Measurements from ENCODE around the gene MLIP. TPM values are rescaled to one million over a fixed set of nuclear protein-coding genes. Genes with fewer than 3 reads are reported as not detected.
"Not testable (repeated sequence)": the region's sequence is repeated elsewhere in the genome, so short reads cannot be mapped to it uniquely, and the experiment has no call there.

MLIP gene
- total RNA-seq, 4 donors from 2014 or later, result 182 to 383 (median 296) TPM

DNA sequence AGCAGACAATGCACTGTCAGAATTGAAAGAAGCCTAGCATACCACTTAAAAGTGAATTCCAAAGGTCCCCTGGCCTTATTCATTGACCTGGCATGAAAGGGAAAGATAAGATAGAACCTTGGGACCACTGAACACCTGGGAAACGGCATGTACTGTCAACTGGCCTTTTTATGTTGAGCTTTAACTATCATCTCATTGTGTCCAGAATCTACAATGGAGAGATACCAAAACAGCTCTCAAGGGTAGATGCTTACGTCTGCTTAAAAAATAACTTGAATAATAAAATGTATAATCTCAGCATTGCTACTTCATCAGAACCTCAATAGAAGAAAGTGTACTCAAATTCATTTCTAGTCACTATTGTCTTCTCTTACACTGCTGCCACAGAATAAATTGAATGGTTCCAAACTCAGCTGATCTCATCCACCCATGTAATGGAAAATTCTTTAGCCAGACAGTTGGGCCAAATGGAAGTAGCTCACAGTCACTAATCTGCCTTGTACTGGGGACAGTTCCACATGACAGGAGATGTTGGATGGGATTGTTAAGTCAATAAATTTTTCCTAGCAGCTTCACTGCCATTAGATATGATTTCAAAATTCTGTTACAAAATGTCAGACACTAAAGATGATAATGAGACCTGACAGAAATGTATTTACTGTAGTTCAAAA is 93.8 kb downstream of the MLIP start:
- WGBS, 2 donors, result 50 to 57% methylated on average over 2 of the region's 2 CpGs
- DNase-seq (ENCODE audit: low spot score in 2 of 2), result no peak
- Histone ChIP-seq H3K4me1 (no peaks in the 10 kb centered on the region), H3K27me3 (no peaks in the 10 kb centered on the region), H3K27ac (no peak overlapping the region), H3K36me3 (no peaks in the 10 kb centered on the region), H3K9me3 (no peaks in the 10 kb centered on the region), H3K4me3 (no peak overlapping the region)
- TF ChIP-seq, protein P1, sequence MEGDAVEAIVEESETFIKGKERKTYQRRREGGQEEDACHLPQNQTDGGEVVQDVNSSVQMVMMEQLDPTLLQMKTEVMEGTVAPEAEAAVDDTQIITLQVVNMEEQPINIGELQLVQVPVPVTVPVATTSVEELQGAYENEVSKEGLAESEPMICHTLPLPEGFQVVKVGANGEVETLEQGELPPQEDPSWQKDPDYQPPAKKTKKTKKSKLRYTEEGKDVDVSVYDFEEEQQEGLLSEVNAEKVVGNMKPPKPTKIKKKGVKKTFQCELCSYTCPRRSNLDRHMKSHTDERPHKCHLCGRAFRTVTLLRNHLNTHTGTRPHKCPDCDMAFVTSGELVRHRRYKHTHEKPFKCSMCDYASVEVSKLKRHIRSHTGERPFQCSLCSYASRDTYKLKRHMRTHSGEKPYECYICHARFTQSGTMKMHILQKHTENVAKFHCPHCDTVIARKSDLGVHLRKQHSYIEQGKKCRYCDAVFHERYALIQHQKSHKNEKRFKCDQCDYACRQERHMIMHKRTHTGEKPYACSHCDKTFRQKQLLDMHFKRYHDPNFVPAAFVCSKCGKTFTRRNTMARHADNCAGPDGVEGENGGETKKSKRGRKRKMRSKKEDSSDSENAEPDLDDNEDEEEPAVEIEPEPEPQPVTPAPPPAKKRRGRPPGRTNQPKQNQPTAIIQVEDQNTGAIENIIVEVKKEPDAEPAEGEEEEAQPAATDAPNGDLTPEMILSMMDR (IDR thresholded peaks at IDR 0.05), result no peak
- TF ChIP-seq POLR2A (IDR thresholded peaks at IDR 0.05) (no peak), EP300 (IDR thresholded peaks at IDR 0.05) (peak in 1 of 2 donors; percentile 20)

DNA sequence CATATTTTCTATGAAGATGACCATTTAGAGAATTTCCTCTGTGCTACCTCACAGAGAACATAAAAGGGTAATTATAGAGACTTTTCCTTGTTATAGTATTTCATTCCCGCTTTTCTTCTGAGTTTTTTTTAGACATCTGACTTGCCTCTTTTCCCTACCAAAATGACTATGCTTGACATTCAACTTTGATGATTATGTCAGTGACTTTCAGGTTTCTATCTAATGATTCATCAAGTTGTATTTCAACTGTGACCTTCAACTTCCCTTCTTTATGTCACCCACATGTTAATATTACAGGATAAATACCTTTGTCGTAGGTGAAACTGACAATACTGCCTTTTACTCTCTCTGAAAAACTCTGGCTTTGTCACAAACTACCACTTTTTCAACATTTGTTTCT is 95.3 kb downstream of the MLIP start:
- H3K36me3 ChIP-seq, result no peaks in the 10 kb centered on the region
- TF ChIP-seq, protein P1 (IDR thresholded peaks at IDR 0.05), result no peak
- TF ChIP-seq EP300 (IDR thresholded peaks at IDR 0.05), result no peak
- TF ChIP-seq POLR2A (IDR thresholded peaks at IDR 0.05), result no peak
- 78 to 82% methylated on average over 2 of the region's 2 CpGs for WGBS, 2 donors
- H3K9me3 ChIP-seq, result no peaks in the 10 kb centered on the region
- no peak overlapping the region for H3K4me3 ChIP-seq
- H3K4me1 ChIP-seq, result no peaks in the 10 kb centered on the region
- no peaks in the 10 kb centered on the region for H3K27me3 ChIP-seq
- no peak for DNase-seq (ENCODE audit: low spot score in 2 of 2)
- no peak overlapping the region for H3K27ac ChIP-seq

DNA sequence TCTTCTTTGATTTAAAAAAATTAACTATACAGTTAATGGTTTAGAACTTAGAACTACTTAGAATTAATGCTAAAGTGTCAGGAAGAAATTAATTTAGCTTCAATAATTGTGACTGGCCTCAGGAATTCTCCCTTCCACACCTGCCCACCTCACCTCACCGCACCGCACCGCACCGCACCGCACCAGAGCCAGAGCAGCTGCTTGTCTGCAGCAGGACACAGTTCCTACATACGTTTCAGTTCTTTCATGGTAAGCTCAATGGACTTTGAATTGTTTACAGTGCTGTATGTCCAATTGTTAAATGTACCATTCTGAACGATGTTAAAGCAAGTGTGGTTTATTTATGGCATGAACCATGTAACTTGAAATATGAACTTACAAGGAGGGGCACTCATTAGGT is 98.7 kb downstream of the MLIP start:
- not testable (repeated sequence) for H3K27me3 ChIP-seq; H3K36me3 ChIP-seq; H3K4me1 ChIP-seq; H3K27ac ChIP-seq; DNase-seq (ENCODE audit: low spot score in 2 of 2); H3K9me3 ChIP-seq; H3K4me3 ChIP-seq
- 86 to 87% methylated on average over 6 of the region's 7 CpGs for WGBS, 2 donors

DNA sequence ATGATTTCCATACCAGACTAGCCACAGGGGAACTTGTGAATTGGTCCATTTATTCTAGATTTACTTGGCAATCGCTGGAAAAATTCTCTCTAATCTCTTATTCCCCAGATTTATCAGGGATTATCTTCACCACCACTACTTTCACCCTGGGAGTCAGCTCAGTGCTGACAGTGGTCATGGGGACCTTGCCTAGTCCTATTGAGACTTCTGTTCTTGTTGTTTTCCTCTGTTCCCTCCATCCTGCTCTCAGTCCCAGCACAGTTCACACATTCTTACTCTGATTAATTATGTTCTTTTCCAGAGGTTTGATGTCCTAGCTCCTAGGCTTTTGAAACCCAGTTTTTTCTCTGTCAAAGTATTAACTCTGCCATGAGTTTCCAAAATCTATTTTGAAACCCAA is 103.0 kb downstream of the MLIP start:
- Histone ChIP-seq H3K4me3 (no peak overlapping the region), H3K9me3 (no peaks in the 10 kb centered on the region), H3K4me1 (no peaks in the 10 kb centered on the region), H3K36me3 (no peaks in the 10 kb centered on the region), H3K27me3 (no peaks in the 10 kb centered on the region), H3K27ac (no peak overlapping the region)
- no peak for DNase-seq (ENCODE audit: low spot score in 2 of 2)
- TF ChIP-seq, protein P1 (IDR thresholded peaks at IDR 0.05), result no peak
- TF ChIP-seq POLR2A (IDR thresholded peaks at IDR 0.05) (no peak), EP300 (IDR thresholded peaks at IDR 0.05) (no peak)
- 41 to 65% methylated on average over 1 of the region's 1 CpG for WGBS, 2 donors

DNA sequence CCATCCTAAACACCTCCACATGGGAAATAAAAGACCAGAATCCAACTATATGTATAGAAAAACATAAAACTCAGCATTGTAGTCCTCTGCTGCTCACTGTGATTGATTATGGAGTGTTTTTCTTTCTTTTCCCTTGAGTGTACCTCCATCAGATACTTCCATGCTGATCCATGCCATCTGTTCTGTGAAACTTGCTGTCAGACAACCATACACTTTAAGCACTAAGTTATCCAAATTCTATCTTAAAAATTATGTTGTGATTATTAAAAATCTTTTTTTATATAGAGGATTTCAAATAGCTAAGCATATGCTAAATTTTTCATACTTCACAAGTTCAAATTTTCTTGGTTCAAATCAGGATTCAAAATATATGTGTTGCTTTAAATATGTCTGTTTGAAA is 105.1 kb downstream of the MLIP start:
- Histone ChIP-seq H3K9me3 (no peaks in the 10 kb centered on the region), H3K4me1 (no peaks in the 10 kb centered on the region), H3K4me3 (no peak overlapping the region), H3K36me3 (no peaks in the 10 kb centered on the region), H3K27ac (no peak overlapping the region), H3K27me3 (no peaks in the 10 kb centered on the region)
- TF ChIP-seq, protein P1 (IDR thresholded peaks at IDR 0.05), result no peak
- TF ChIP-seq EP300 (IDR thresholded peaks at IDR 0.05), result no peak
- no peak for TF ChIP-seq POLR2A (IDR thresholded peaks at IDR 0.05)
- DNase-seq (ENCODE audit: low spot score in 2 of 2), result no peak

DNA sequence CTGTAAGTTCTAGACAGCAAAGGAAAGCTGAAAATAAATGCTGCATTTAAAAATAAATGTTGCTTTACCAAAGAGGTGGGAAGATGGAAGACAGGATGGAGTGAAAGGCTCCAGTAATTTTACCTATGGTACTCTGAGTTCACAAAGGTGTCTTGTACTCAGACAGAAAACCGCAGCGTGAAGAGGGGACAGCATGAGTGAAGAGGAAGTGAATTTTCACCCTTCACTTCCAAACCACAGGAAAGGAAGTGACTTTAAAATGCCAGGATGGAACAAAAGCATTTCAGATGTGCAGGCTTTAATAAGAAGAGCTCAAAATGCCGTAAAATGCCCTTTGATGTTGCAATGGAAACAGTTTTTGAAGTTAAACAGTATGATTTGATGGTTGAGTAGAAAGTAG is 105.8 kb downstream of the MLIP start:
- TF ChIP-seq POLR2A (IDR thresholded peaks at IDR 0.05) (no peak), EP300 (IDR thresholded peaks at IDR 0.05) (no peak)
- TF ChIP-seq, protein P1 (IDR thresholded peaks at IDR 0.05), result no peak
- DNase-seq (ENCODE audit: low spot score in 2 of 2), result no peak
- WGBS, 2 donors, result 28 to 33% methylated on average over 3 of the region's 3 CpGs

More for the DNA sequence above, 105.8 kb downstream of the MLIP start:
- Histone ChIP-seq H3K9me3 (no peaks in the 10 kb centered on the region), H3K27me3 (no peaks in the 10 kb centered on the region), H3K4me1 (no peaks in the 10 kb centered on the region), H3K36me3 (no peaks in the 10 kb centered on the region), H3K4me3 (no peak overlapping the region), H3K27ac (no peak overlapping the region)
